Ovary (tissue), 9 donors: ENCODE results near the gene TASOR2. TPM values are rescaled to one million over a fixed set of nuclear protein-coding genes. Genes with fewer than 3 reads are reported as not detected.

ENCODE experiments used
- DNase-seq, 5 donors: peaks; one replicate each; pipeline ENCODE4 v3.0.0-alpha.2; 2019 to 2020
- H3K27ac ChIP-seq, 2 donors: fragments of 200-600 bp; one replicate each; pipeline versions ENCODE4 v1.5.1 to v1.8.0; 2019 to 2022
- H3K27me3 ChIP-seq: fragments of 200-600 bp; one replicate; pipeline ENCODE4 v1.8.0; 2022
- H3K36me3 ChIP-seq: fragments of 200-600 bp; sonication (generic); one replicate; pipeline ENCODE4 v1.5.1; 2019
- H3K4me1 ChIP-seq: one replicate; pipeline ENCODE4 v1.8.1; 2013; ENCODE audit warnings: mild to moderate bottlenecking, moderate library complexity; ENCODE audit not compliant: insufficient read depth
- H3K4me3 ChIP-seq: fragments of 200-600 bp; sonication (generic); one replicate; pipeline ENCODE4 v1.5.1; 2017
- H3K9me3 ChIP-seq, 2 donors: fragments of 200-600 bp in 1 of 2; sonication (generic) in 1 of 2; one replicate each; pipeline versions ENCODE4 v1.5.1 to v1.8.1; 2013 to 2019; ENCODE audit warnings: mild to moderate bottlenecking in 1 of 2, moderate library complexity in 1 of 2
- EP300 ChIP-seq: sonication (generic); formaldehyde crosslinking; IDR thresholded peaks from one replicate; pipeline ENCODE4 v1.6.1; 2017; ENCODE audit warnings: antibody characterized with exemption
- POLR2A ChIP-seq: fragments of 450-650 bp; IDR thresholded peaks from one replicate; pipeline ENCODE4 v1.6.1; 2017; ENCODE audit warnings: antibody characterized with exemption, mild to moderate bottlenecking, moderate library complexity
- WGBS, 3 donors: extraction: QIAGEN DNeasy Blood & Tissue Kit in 1 of 3; methylation state at CpG; one replicate each; pipeline versions ENCODE4 v1.1.5 to v1.1.7; 2013 to 2017; 5-methylcytosine and 5-hydroxymethylcytosine counted together
- intact Hi-C, 4 donors: fragments of 100-400 bp; cut with DNase I; formaldehyde crosslinking; loops; one replicate each; pipeline versions ENCODE4 v1.11.0 to v1.15.1; 2022 to 2023
- polyA plus RNA-seq, 2 donors: library from polyadenylated mRNA; stranded (reverse); fragments of 200-250 nt in 1 of 2; fragments of 350-450 nt in 1 of 2; fragmentation: Illumina TruSeq in 1 of 2; extraction: RNeasy Lipid Tissue Mini Kit (QIAGEN cat#74804) in 1 of 2; gene quantifications; one replicate each; pipeline ENCODE4 v1.2.3, GENCODE V29; 2013 to 2014
- total RNA-seq, 7 donors: library from RNA; depleted of rRNA in 2 of 7; stranded (reverse); fragments of >200 nt in 2 of 7; fragmentation: NEBNext Ultra II Directional in 3 of 7; extraction: Animal tissue kit (Norgen Biotek cat#: 25700) in 3 of 7; gene quantifications; one replicate each; pipeline versions ENCODE4 v1.1.0 to v1.2.4, GENCODE V29; 2016 to 2023
- TF ChIP-seq, protein P1 (sequence below), 3 donors: fragments of 450-650 bp in 2 of 3; fragments of 200-600 bp in 1 of 3; IDR thresholded peaks; one replicate each; pipeline versions ENCODE4 v1.5.1 to v1.8.0; 2016 to 2022; ENCODE audit warnings: antibody characterized with exemption in 3 of 3, mild to moderate bottlenecking in 1 of 3
- donor health status: DM: no; HTN: no; CAD: no; lungs with moderate emphysema.
- donor health status: DM: no; HTN: no; CAD: no.
- donor health status: Bipolar disorder and iron deficiency.
- donor health status: DM: yes; HTN: yes; CAD: no.
- donor health status: DM: no; HTN: no; CAD: no.
- donor health status: DM: yes; HTN: yes; CAD: no.

Gene TASOR2
- total and polyA plus RNA-seq, 9 donors = 9.3 to 91.2 (median 67.6) TPM

GRCh38 chr10:5669604-5670003 lies 15.0 kb upstream of the TASOR2 start:
- Histone ChIP-seq H3K27ac (no peak overlapping the region), H3K36me3 (no peaks in the 10 kb centered on the region), H3K4me3 (no peak overlapping the region), H3K27me3 (no peaks in the 10 kb centered on the region), H3K4me1 (peaks cover 2% of the 10 kb centered on the region), H3K9me3 (no peaks in the 10 kb centered on the region)
- DNase-seq = no peak
- WGBS, 3 donors = 93 to 100% (median 97%) methylated on average over 1 of the region's 1 CpG
- intact Hi-C loops = no loop called here
- TF ChIP-seq POLR2A (no peak), EP300 (no peak)
- TF ChIP-seq, protein P1, sequence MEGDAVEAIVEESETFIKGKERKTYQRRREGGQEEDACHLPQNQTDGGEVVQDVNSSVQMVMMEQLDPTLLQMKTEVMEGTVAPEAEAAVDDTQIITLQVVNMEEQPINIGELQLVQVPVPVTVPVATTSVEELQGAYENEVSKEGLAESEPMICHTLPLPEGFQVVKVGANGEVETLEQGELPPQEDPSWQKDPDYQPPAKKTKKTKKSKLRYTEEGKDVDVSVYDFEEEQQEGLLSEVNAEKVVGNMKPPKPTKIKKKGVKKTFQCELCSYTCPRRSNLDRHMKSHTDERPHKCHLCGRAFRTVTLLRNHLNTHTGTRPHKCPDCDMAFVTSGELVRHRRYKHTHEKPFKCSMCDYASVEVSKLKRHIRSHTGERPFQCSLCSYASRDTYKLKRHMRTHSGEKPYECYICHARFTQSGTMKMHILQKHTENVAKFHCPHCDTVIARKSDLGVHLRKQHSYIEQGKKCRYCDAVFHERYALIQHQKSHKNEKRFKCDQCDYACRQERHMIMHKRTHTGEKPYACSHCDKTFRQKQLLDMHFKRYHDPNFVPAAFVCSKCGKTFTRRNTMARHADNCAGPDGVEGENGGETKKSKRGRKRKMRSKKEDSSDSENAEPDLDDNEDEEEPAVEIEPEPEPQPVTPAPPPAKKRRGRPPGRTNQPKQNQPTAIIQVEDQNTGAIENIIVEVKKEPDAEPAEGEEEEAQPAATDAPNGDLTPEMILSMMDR (IDR thresholded peaks at IDR 0.05) = no peak

DNA sequence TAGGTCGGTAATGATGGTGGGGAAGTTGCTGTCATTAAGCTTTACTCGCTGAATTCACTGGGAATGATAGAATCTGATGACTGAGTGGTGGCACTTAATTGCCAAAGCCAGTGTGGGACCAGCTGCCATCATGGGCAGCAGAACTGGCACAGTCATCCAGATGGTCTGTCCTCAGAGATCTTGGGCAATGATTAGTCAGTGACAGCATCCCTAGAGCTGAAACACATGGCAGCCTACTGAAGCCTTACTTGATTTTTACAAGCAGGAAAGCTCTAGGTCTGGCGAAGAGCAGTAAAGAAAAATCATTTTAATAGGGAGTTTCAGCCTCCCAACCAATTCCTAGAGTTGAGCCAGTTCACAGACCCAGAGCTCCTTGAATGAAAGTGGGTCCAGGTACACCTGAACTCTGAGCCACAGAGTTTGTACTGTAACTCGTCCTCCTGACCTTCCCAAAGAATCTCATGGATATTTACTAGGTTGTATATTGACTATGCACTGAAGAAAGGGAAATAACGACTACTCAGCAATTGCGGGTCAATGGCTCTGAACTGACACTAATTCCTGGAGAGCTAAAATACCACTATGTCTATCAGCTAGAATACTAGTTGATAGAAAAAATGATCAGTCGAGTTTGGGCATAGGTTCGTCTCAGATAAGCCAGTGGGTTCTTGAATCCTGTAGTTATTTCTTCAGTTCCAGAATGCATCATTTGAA lies 13.8 kb upstream of the TASOR2 start:
- intact Hi-C loops = no loop called here

GRCh38 chr10:5678397-5679036 lies 6.1 kb upstream of the TASOR2 start:
- no peaks in the 10 kb centered on the region for H3K4me1 ChIP-seq
- no peak overlapping the region for H3K27ac ChIP-seq
- H3K9me3 ChIP-seq = no peaks in the 10 kb centered on the region
- 68 to 76% (median 70%) methylated on average over 9 of the region's 9 CpGs for WGBS, 3 donors
- TF ChIP-seq POLR2A (no peak), EP300 (no peak)
- TF ChIP-seq, protein P1 (IDR thresholded peaks at IDR 0.05) = no peak
- H3K36me3 ChIP-seq = no peaks in the 10 kb centered on the region
- intact Hi-C loops = no loop called here
- H3K27me3 ChIP-seq = no peaks in the 10 kb centered on the region
- DNase-seq = no peak
- H3K4me3 ChIP-seq = no peak overlapping the region

More for the DNA sequence above, 13.8 kb upstream of the TASOR2 start:
- Histone ChIP-seq H3K4me1 (peaks cover 2% of the 10 kb centered on the region), H3K4me3 (no peak overlapping the region), H3K9me3 (no peaks in the 10 kb centered on the region), H3K36me3 (no peaks in the 10 kb centered on the region), H3K27ac (no peak overlapping the region), H3K27me3 (no peaks in the 10 kb centered on the region)
- WGBS, 3 donors = 74 to 84% (median 77%) methylated on average over 8 of the region's 8 CpGs
- TF ChIP-seq, protein P1 (IDR thresholded peaks at IDR 0.05) = no peak
- TF ChIP-seq POLR2A (no peak), EP300 (no peak)
- DNase-seq = no peak

GRCh38 chr10:5679037-5679435 lies 5.6 kb upstream of the TASOR2 start:
- no peak for TF ChIP-seq EP300
- TF ChIP-seq, protein P1 (IDR thresholded peaks at IDR 0.05) = no peak
- TF ChIP-seq POLR2A = no peak
- intact Hi-C loops = no loop called here
- Histone ChIP-seq H3K9me3 (no peaks in the 10 kb centered on the region), H3K36me3 (no peaks in the 10 kb centered on the region), H3K4me3 (no peak overlapping the region), H3K27ac (no peak overlapping the region), H3K4me1 (no peaks in the 10 kb centered on the region), H3K27me3 (no peaks in the 10 kb centered on the region)
- 86 to 93% (median 87%) methylated on average over 3 of the region's 3 CpGs for WGBS, 3 donors
- DNase-seq = no peak
